Hepatocyte (in vitro differentiated cells): ENCODE data around the gene LRMDA.

Experiments
- CTCF ChIP-seq: fragments of 200-600 bp; sonication (generic); IDR thresholded peaks from 2 replicates; pipeline ENCODE4 v1.5.1; 2016; ENCODE audit warnings: antibody characterized with exemption, mild to moderate bottlenecking; ENCODE audit not compliant: poor library complexity
- EZH2 ChIP-seq: fragments of 200-600 bp; sonication (generic); IDR thresholded peaks from 2 replicates; pipeline ENCODE4 v1.6.1; 2016; ENCODE audit warnings: antibody characterized with exemption, mild to moderate bottlenecking, borderline replicate concordance

DNA sequence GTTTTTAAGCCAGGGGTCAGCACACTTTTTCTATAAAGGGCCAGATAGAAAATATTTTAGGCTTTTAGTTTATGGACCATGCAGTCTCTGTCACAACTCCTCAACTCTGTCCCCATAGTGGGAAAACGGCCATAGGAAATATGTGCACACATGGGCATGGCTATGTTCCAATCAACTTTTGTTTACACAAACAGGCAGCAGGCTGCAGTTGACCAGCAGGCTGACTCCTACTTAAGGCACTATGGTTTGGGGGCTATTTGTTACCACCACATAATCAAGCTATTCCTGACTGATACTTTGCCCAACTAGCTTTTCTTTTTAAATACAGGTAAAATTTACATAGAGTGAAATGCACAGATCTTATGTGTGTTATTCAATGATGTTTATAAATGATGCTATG lies 362.4 kb downstream of the LRMDA start:
- no peak for TF ChIP-seq CTCF
- TF ChIP-seq EZH2 = no peak
